Measurements from ENCODE around the gene UBE2G1. TPM values are rescaled to one million over a fixed set of nuclear protein-coding genes. Genes with fewer than 3 reads are reported as not detected.
A peak's percentile ranks its signal among the peaks of the same experiment; 100 is the strongest.

UBE2G1 gene
- total and polyA plus RNA-seq, 2 donors (not counting 1 experiment from before 2014, with no cell fraction given), result 27.1 to 76.0 TPM

DNA sequence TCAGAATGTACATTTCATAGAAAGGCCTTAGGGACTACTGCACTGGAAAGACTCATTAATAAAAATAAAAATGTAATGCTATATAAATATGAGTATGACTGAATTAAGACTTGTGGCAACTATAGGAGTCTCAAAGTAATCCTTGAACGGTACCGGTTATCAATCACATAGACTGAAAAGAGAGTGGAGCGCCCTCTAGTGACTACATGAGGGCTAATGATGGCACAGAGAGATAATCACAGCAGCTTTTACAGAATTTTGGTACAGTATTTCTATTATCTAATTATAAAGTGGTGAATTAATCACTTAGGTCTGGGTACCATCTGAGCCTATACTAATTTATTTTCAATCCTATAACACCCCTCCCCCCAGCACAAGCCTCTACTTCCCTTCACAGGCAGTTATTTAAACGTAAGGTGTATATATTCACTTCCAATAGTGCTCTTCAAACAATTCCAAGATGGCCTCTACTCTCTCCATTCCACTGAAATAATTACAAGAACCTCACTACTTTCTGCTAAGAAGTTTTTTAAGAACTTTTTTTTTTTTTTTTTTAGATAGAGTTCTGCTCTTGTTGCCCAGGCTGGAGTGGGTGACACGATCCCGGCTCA, 62.0 kb downstream of the UBE2G1 start:
- Histone ChIP-seq H3K79me2 (ENCODE audit: control insufficient read depth, insufficient read depth, low read length) (peaks cover 68% of the 10 kb centered on the region), H3K4me2 (replicated peaks; ENCODE audit: low read depth, low read length, poor library complexity, severe bottlenecking) (no peak overlapping the region), H3K4me1 (ENCODE audit: control insufficient read depth in 2 of 2, insufficient read depth in 2 of 2, low read length in 2 of 2) (peaks cover 9 to 11% of the 10 kb centered on the region in 2 donors), H2AFZ (ENCODE audit: insufficient read depth, low read depth, low read length, poor library complexity, severe bottlenecking) (no peak overlapping the region), H4K20me1 (ENCODE audit: control insufficient read depth, insufficient read depth, low read length, poor library complexity, severe bottlenecking) (peaks cover 61% of the 10 kb centered on the region), H3K4me3 (ENCODE audit: control extremely low read depth in 1 of 5, extremely low read depth in 1 of 5, insufficient read depth in 1 of 5, low read depth in 2 of 5, low read length in 4 of 5) (no peak overlapping the region), H3K27ac (ENCODE audit: low read length in 2 of 2) (no peak overlapping the region), H3K27me3 (replicated peaks in 1 of 4; ENCODE audit: control extremely low read depth in 1 of 4, control insufficient read depth in 3 of 4, insufficient read depth in 4 of 4, low read length in 3 of 4) (no peaks in the 10 kb centered on the region), H3K9me3 (ENCODE audit: control extremely low read depth in 1 of 3, control insufficient read depth in 2 of 3, insufficient read depth in 1 of 3, low read length in 2 of 3) (no peaks in the 10 kb centered on the region), H3K9ac (ENCODE audit: low read length) (no peak overlapping the region), H3K36me3 (replicated peaks in 1 of 2; ENCODE audit: control extremely low read depth in 1 of 2, control insufficient read depth in 1 of 2, extremely low read depth in 1 of 2, insufficient read depth in 2 of 2, low read length in 1 of 2) (peaks cover 5 to 37% of the 10 kb centered on the region in 2 experiments)
- DNase-seq (peak; percentile 70), ATAC-seq (ENCODE audit: low read depth) (peak; percentile 49)
- no peak overlapping the region for H3K4me3 Mint-ChIP-seq
- intact Hi-C loops (cut with micrococcal nuclease), result loop anchor here (1.0 to 5.0 kb wide), 3 partner anchors 62 to 109 kb away; partner anchors contain the start of gene UBE2G1
- no peaks in the 10 kb centered on the region for H3K27me3 Mint-ChIP-seq
- TF ChIP-seq EZH2 (IDR thresholded peaks at IDR 0.05; ENCODE audit: borderline replicate concordance, insufficient read depth, low read depth, low read length, poor library complexity, severe bottlenecking), result no peak
- TF ChIP-seq CTCF (IDR thresholded peaks at IDR 0.05), result peak; percentile 89
- H3K27ac Mint-ChIP-seq, result no peak overlapping the region
- peaks cover 23% of the 10 kb centered on the region for H3K4me1 Mint-ChIP-seq
- CTCF ChIA-PET, result interaction anchor here (0.5 to 2.9 kb wide), 25 partner anchors 9 to 1951 kb away, joined by 3 to 13 read pairs (median 4); no protein-coding TSS in a partner anchor
- POLR2A ChIA-PET, result interaction anchor here (0.6 kb wide), 1 partner anchor 18 kb away, joined by 4 read pairs; no protein-coding TSS in a partner anchor
- no CpG with 5 or more reads among the region's 6 CpGs for WGBS (ENCODE audit: insufficient coverage)
- no peaks in the 10 kb centered on the region for H3K9me3 Mint-ChIP-seq (ENCODE audit: insufficient read depth)

DNA sequence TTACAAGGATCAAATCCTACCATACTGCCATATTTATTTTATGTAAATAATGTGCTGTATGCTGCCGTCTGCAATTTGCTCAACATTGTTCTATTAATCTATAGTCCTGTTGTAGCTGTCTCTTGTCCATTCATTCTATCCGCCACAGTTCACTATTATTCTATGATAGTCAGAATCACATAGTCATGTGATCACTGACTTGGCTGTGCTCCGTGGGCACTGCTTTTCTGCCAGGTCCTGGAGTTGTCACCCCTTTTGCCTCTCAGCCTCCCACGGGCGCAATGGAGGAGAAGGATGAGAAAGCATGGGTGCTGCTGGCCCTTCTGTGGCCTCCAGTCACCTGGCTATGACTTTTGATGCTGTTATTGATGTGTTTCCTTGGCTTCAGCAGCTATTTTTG, 65.4 kb downstream of the UBE2G1 start:
- H3K27me3 Mint-ChIP-seq, result no peaks in the 10 kb centered on the region
- no peaks in the 10 kb centered on the region for H3K9me3 Mint-ChIP-seq (ENCODE audit: insufficient read depth)
- H3K27ac Mint-ChIP-seq, result no peak overlapping the region
- no peak overlapping the region for H3K27ac ChIP-seq (ENCODE audit: low read length in 2 of 2)
- DNase-seq, result no peak
- TF ChIP-seq EZH2 (IDR thresholded peaks at IDR 0.05; ENCODE audit: borderline replicate concordance, insufficient read depth, low read depth, low read length, poor library complexity, severe bottlenecking), result no peak
- no peak for TF ChIP-seq CTCF (IDR thresholded peaks at IDR 0.05)
- no peaks in the 10 kb centered on the region for H3K27me3 ChIP-seq (replicated peaks in 1 of 4; ENCODE audit: control extremely low read depth in 1 of 4, control insufficient read depth in 3 of 4, insufficient read depth in 4 of 4, low read length in 3 of 4)
- no peak overlapping the region for H3K9ac ChIP-seq (ENCODE audit: low read length)
- H3K9me3 ChIP-seq (ENCODE audit: control extremely low read depth in 1 of 3, control insufficient read depth in 2 of 3, insufficient read depth in 1 of 3, low read length in 2 of 3), result no peaks in the 10 kb centered on the region
- WGBS (ENCODE audit: insufficient coverage), result 100% methylated on average over 1 of the region's 5 CpGs
- H3K4me1 Mint-ChIP-seq, result peaks cover 20% of the 10 kb centered on the region
- peaks cover 5 to 23% of the 10 kb centered on the region in 2 experiments for H3K36me3 ChIP-seq (replicated peaks in 1 of 2; ENCODE audit: control extremely low read depth in 1 of 2, control insufficient read depth in 1 of 2, extremely low read depth in 1 of 2, insufficient read depth in 2 of 2, low read length in 1 of 2)
- H3K79me2 ChIP-seq (ENCODE audit: control insufficient read depth, insufficient read depth, low read length), result peaks cover 62% of the 10 kb centered on the region
- H3K4me3 Mint-ChIP-seq, result no peak overlapping the region
- intact Hi-C loops (cut with micrococcal nuclease), result loop anchor here (5.0 kb wide), 1 partner anchor 84 kb away; no protein-coding TSS in a partner anchor
- H3K4me1 ChIP-seq (ENCODE audit: control insufficient read depth in 2 of 2, insufficient read depth in 2 of 2, low read length in 2 of 2), result no peaks in the 10 kb centered on the region
- H4K20me1 ChIP-seq (ENCODE audit: control insufficient read depth, insufficient read depth, low read length, poor library complexity, severe bottlenecking), result peaks cover 54% of the 10 kb centered on the region
- ChIA-PET POLR2A (no interaction called here), CTCF (no interaction called here)
- H3K4me3 ChIP-seq (ENCODE audit: control extremely low read depth in 1 of 5, extremely low read depth in 1 of 5, insufficient read depth in 1 of 5, low read depth in 2 of 5, low read length in 4 of 5), result no peak overlapping the region
- no peak overlapping the region for H3K4me2 ChIP-seq (replicated peaks; ENCODE audit: low read depth, low read length, poor library complexity, severe bottlenecking)
- H2AFZ ChIP-seq (ENCODE audit: insufficient read depth, low read depth, low read length, poor library complexity, severe bottlenecking), result no peak overlapping the region
- ATAC-seq (ENCODE audit: low read depth), result no peak
